Breast epithelium (tissue), 4 donors: Measurements from ENCODE around the gene SDK1. TPM values are rescaled to one million over a fixed set of nuclear protein-coding genes. Genes with fewer than 3 reads are reported as not detected.

Experiments used
- DNase-seq, 2 donors: peaks; one replicate each; pipeline ENCODE4 v3.0.0-alpha.2; 2019; ENCODE audit warnings: low spot score in 2 of 2
- H3K27ac ChIP-seq, 2 donors: fragments of 200-600 bp; sonication (generic) in 1 of 2; one replicate each; pipeline ENCODE4 v1.5.1; 2016 to 2019; ENCODE audit warnings: mild to moderate bottlenecking in 1 of 2
- H3K27me3 ChIP-seq, 2 donors: fragments of 200-600 bp; sonication (generic) in 1 of 2; one replicate each; pipeline versions ENCODE4 v1.5.1 to v1.6.0; 2017 to 2019; ENCODE audit warnings: control low read depth in 1 of 2, mild to moderate bottlenecking in 1 of 2
- H3K36me3 ChIP-seq: fragments of 200-600 bp; one replicate; pipeline ENCODE4 v1.5.1; 2019
- H3K4me1 ChIP-seq, 2 donors: fragments of 200-600 bp; sonication (generic); one replicate each; pipeline ENCODE4 v1.5.1; 2016 to 2019; ENCODE audit warnings: control low read depth in 1 of 2
- H3K4me3 ChIP-seq, 3 donors: fragments of 200-600 bp; sonication (generic); 1 replicate in 2 of 3; 2 replicates in 1 of 3; pipeline ENCODE4 v1.5.1; 2016 to 2019; ENCODE audit warnings: mild to moderate bottlenecking in 3 of 3, moderate library complexity in 2 of 3
- H3K9me3 ChIP-seq, 2 donors: fragments of 200-600 bp; sonication (generic) in 1 of 2; one replicate each; pipeline ENCODE4 v1.5.1; 2016 to 2019; ENCODE audit warnings: control low read depth in 1 of 2
- CTCF ChIP-seq, 3 donors: fragments of 450-650 bp; IDR thresholded peaks; one replicate each; pipeline ENCODE4 v1.5.1; 2016 to 2017; ENCODE audit warnings: antibody characterized with exemption in 3 of 3, mild to moderate bottlenecking in 3 of 3, moderate library complexity in 3 of 3
- POLR2A ChIP-seq: fragments of 450-650 bp; IDR thresholded peaks from one replicate; pipeline ENCODE4 v1.6.1; 2016; ENCODE audit warnings: antibody characterized with exemption, mild to moderate bottlenecking, moderate library complexity
- POLR2AphosphoS5 ChIP-seq, 3 donors: sonication (generic); formaldehyde crosslinking; IDR thresholded peaks; one replicate each; pipeline ENCODE4 v1.6.1; 2017; ENCODE audit warnings: antibody characterized with exemption in 3 of 3
- intact Hi-C: fragments of 100-400 bp; cut with DNase I; formaldehyde crosslinking; loops from one replicate; pipeline ENCODE4 v1.15.1; 2023; ENCODE audit warnings: low total_unique reads
- total RNA-seq, 3 donors: library from RNA; depleted of rRNA; stranded (reverse); fragments of >200 nt; gene quantifications; one replicate each; pipeline ENCODE4 v1.1.0, GENCODE V29; 2016

The SDK1 gene
- total RNA-seq, 3 donors from 2014 or later, result 3.7 to 18.2 (median 6.6) TPM

GRCh38 chr7:4078580-4078979 lies 777.5 kb downstream of the SDK1 start:
- H3K4me1 ChIP-seq, result no peaks in the 10 kb centered on the region
- TF ChIP-seq CTCF (IDR thresholded peaks at IDR 0.05), result no peak
- no peak for TF ChIP-seq POLR2AphosphoS5 (IDR thresholded peaks at IDR 0.05)
- TF ChIP-seq POLR2A, result no peak
- H3K27ac ChIP-seq, result no peak overlapping the region
- H3K27me3 ChIP-seq, result no peaks in the 10 kb centered on the region
- DNase-seq, result no peak
- intact Hi-C loops, result no loop called here
- H3K36me3 ChIP-seq, result no peaks in the 10 kb centered on the region
- no peaks in the 10 kb centered on the region for H3K9me3 ChIP-seq
- no peak overlapping the region for H3K4me3 ChIP-seq

- no peak for TF ChIP-seq POLR2A
- TF ChIP-seq POLR2AphosphoS5 (IDR thresholded peaks at IDR 0.05), result no peak
- no peak for TF ChIP-seq CTCF (IDR thresholded peaks at IDR 0.05)
- no peak for DNase-seq
- H3K9me3 ChIP-seq, result no peaks in the 10 kb centered on the region
These were observed 778.3 kb downstream of the SDK1 start for GRCh38 chr7:4079366-4079765.

GRCh38 chr7:4079956-4080355 lies 778.9 kb downstream of the SDK1 start:
- TF ChIP-seq CTCF (IDR thresholded peaks at IDR 0.05), result no peak
- TF ChIP-seq POLR2AphosphoS5 (IDR thresholded peaks at IDR 0.05), result no peak
- TF ChIP-seq POLR2A, result no peak
- Histone ChIP-seq H3K27me3 (no peaks in the 10 kb centered on the region), H3K4me1 (no peaks in the 10 kb centered on the region), H3K9me3 (no peaks in the 10 kb centered on the region), H3K4me3 (no peak overlapping the region), H3K27ac (no peak overlapping the region), H3K36me3 (no peaks in the 10 kb centered on the region)
- intact Hi-C loops, result no loop called here
- no peak for DNase-seq

More at GRCh38 chr7:4079366-4079765, 778.3 kb downstream of the SDK1 start:
- Histone ChIP-seq H3K27ac (no peak overlapping the region), H3K27me3 (no peaks in the 10 kb centered on the region), H3K4me1 (no peaks in the 10 kb centered on the region), H3K4me3 (no peak overlapping the region), H3K36me3 (no peaks in the 10 kb centered on the region)
- intact Hi-C loops, result no loop called here

GRCh38 chr7:4080954-4081353 lies 779.9 kb downstream of the SDK1 start:
- no peak for DNase-seq
- H3K9me3 ChIP-seq, result no peaks in the 10 kb centered on the region

GRCh38 chr7:4083513-4083912 lies 782.5 kb downstream of the SDK1 start:
- H3K27ac ChIP-seq, result no peak overlapping the region
- intact Hi-C loops, result no loop called here
- no peaks in the 10 kb centered on the region for H3K9me3 ChIP-seq
- no peaks in the 10 kb centered on the region for H3K36me3 ChIP-seq
- H3K4me3 ChIP-seq, result no peak overlapping the region
- no peaks in the 10 kb centered on the region for H3K4me1 ChIP-seq
- no peak for DNase-seq
- H3K27me3 ChIP-seq, result no peaks in the 10 kb centered on the region
- TF ChIP-seq POLR2A (no peak), CTCF (IDR thresholded peaks at IDR 0.05) (no peak), POLR2AphosphoS5 (IDR thresholded peaks at IDR 0.05) (no peak)

More at GRCh38 chr7:4080954-4081353, 779.9 kb downstream of the SDK1 start:
- no peak for TF ChIP-seq CTCF (IDR thresholded peaks at IDR 0.05)
- TF ChIP-seq POLR2A, result no peak
- no peak for TF ChIP-seq POLR2AphosphoS5 (IDR thresholded peaks at IDR 0.05)
- Histone ChIP-seq H3K27me3 (no peaks in the 10 kb centered on the region), H3K36me3 (no peaks in the 10 kb centered on the region), H3K4me1 (no peaks in the 10 kb centered on the region), H3K27ac (no peak overlapping the region), H3K4me3 (no peak overlapping the region)
- intact Hi-C loops, result no loop called here
